ENCODE results near the gene LRRC7.

- TF ChIP-seq CTCF (IDR thresholded peaks at IDR 0.05) (no peak), POLR2A (IDR thresholded peaks at IDR 0.05) (no peak)
Observed at GRCh38 chr1:70140894-70141293, 573.2 kb downstream of the LRRC7 start.
